AG09319 (cell line): Measurements from ENCODE around the gene MAGT1.

Experiments used
- DNase-seq: peaks from one replicate; pipeline ENCODE4 v3.0.0-alpha.2; 2010; ENCODE audit warnings: low read depth; ENCODE audit errors: extremely low read depth
- TF ChIP-seq, protein P1 (sequence below): IDR thresholded peaks from 2 replicates; pipeline ENCODE4 v1.5.1; 2011; ENCODE audit warnings: low read depth, mild to moderate bottlenecking, inconsistent platforms, low read length, moderate library complexity

Gene MAGT1

GRCh38 chrX:77820091-77820727 is 75.0 kb downstream of the MAGT1 start:
- DNase-seq: no peak
- TF ChIP-seq, protein P1, sequence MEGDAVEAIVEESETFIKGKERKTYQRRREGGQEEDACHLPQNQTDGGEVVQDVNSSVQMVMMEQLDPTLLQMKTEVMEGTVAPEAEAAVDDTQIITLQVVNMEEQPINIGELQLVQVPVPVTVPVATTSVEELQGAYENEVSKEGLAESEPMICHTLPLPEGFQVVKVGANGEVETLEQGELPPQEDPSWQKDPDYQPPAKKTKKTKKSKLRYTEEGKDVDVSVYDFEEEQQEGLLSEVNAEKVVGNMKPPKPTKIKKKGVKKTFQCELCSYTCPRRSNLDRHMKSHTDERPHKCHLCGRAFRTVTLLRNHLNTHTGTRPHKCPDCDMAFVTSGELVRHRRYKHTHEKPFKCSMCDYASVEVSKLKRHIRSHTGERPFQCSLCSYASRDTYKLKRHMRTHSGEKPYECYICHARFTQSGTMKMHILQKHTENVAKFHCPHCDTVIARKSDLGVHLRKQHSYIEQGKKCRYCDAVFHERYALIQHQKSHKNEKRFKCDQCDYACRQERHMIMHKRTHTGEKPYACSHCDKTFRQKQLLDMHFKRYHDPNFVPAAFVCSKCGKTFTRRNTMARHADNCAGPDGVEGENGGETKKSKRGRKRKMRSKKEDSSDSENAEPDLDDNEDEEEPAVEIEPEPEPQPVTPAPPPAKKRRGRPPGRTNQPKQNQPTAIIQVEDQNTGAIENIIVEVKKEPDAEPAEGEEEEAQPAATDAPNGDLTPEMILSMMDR: no peak

DNA sequence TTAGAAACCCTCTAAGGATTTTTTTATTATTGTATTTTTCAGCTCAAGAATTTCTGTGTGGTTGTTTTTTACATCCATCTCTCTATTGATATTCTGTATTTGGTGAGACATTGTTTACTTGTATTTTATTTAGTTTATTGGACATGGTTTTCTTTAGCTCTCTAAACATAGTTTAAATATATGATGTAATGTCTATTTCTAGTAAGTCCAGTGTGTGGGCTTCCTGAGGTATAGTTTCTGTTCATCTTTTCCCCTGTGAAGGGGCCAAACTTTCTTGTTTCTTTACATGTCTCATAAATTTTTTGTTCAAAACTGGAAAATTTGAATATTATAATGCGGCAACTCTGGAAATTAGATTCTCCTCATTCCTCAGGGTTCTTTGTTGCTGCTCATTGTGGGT is 81.0 kb downstream of the MAGT1 start:
- DNase-seq: no peak
- TF ChIP-seq, protein P1: no peak

GRCh38 chrX:77802201-77802600 is 93.0 kb downstream of the MAGT1 start:
- TF ChIP-seq, protein P1: no peak
- DNase-seq: no peak

DNA sequence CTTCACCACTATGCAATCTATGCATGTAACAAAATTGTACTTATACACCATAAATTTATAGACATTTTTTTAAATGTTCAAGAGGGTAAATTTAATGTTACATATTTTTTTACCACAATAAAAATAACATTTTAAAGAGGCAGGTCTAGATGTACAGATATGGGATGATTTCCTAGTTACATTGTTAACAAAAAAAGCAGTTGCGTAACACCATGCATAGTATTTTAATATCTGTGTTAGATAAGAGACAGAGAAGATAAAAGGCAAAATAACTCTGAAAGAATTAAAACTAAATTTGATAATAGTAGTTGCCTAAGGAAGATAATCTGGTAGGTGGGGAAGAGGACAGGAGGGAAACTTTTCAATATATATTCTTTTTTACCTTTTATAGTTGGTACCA is 100.1 kb downstream of the MAGT1 start:
- TF ChIP-seq, protein P1: no peak
- no peak for DNase-seq

DNA sequence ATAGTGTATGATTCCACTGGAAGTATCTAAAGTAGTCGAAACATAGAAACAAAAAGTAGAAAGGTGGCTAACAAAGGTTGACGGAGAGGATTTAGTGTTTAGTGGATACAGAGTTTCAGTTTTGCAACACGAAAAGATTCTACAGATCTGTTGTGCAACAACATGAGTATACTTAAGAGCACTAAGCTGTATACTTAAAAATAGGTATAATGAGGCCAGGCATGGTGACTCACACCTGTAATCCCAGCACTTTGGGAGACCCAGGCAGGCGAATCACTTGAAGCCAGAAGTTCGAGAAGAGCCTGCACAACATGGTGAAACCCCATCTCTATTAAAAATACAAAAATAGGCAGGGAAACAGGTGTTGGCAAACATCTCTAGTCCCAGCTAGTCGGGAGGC is 101.3 kb downstream of the MAGT1 start:
- no peak for DNase-seq
- TF ChIP-seq, protein P1: no peak

- TF ChIP-seq, protein P1: no peak
Observed at GRCh38 chrX:77788050-77788449, 107.2 kb downstream of the MAGT1 start.

GRCh38 chrX:77786365-77786680 is 108.9 kb downstream of the MAGT1 start:
- TF ChIP-seq, protein P1: no peak
- DNase-seq: no peak

More at GRCh38 chrX:77788050-77788449, 107.2 kb downstream of the MAGT1 start:
- DNase-seq: no peak
